ENCODE results near the gene AHRR. TPM values are rescaled to one million over a fixed set of nuclear protein-coding genes. Genes with fewer than 3 reads are reported as not detected.

The AHRR gene
- total and polyA plus RNA-seq, 2 experiments from 2014 or later = 1.8 to 2.4 TPM

- peaks cover 9% of the 10 kb centered on the region for H3K79me2 ChIP-seq
- H3K4me3 ChIP-seq = no peak overlapping the region
- H3K4me2 ChIP-seq = no peak overlapping the region
- H4K20me1 ChIP-seq (ENCODE audit: insufficient read depth, poor library complexity, severe bottlenecking) = peaks cover 5% of the 10 kb centered on the region
- TF ChIP-seq EZH2 (IDR thresholded peaks at IDR 0.05; ENCODE audit: borderline replicate concordance) = no peak
- TF ChIP-seq EZH2phosphoT487 (IDR thresholded peaks at IDR 0.05; ENCODE audit: low read depth, severe bottlenecking, unreplicated experiment) = no peak
- TF ChIP-seq, protein P1, sequence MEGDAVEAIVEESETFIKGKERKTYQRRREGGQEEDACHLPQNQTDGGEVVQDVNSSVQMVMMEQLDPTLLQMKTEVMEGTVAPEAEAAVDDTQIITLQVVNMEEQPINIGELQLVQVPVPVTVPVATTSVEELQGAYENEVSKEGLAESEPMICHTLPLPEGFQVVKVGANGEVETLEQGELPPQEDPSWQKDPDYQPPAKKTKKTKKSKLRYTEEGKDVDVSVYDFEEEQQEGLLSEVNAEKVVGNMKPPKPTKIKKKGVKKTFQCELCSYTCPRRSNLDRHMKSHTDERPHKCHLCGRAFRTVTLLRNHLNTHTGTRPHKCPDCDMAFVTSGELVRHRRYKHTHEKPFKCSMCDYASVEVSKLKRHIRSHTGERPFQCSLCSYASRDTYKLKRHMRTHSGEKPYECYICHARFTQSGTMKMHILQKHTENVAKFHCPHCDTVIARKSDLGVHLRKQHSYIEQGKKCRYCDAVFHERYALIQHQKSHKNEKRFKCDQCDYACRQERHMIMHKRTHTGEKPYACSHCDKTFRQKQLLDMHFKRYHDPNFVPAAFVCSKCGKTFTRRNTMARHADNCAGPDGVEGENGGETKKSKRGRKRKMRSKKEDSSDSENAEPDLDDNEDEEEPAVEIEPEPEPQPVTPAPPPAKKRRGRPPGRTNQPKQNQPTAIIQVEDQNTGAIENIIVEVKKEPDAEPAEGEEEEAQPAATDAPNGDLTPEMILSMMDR (IDR thresholded peaks at IDR 0.05; ENCODE audit: poor library complexity) = no peak
- H3K4me1 ChIP-seq (ENCODE audit: insufficient read depth) = no peaks in the 10 kb centered on the region
- no peaks in the 10 kb centered on the region for H3K36me3 ChIP-seq (replicated peaks; ENCODE audit: insufficient read depth, low read depth)
- H2AFZ ChIP-seq = no peak overlapping the region
- H3K27me3 ChIP-seq = peaks cover 7% of the 10 kb centered on the region
- no peak overlapping the region for H3K27ac ChIP-seq
- WGBS (ENCODE audit: low lambda C conversion rate, missing lambda C conversion rate) = 93% methylated on average over 15 of the region's 17 CpGs
- H3K9me3 ChIP-seq (ENCODE audit: low read depth) = no peaks in the 10 kb centered on the region
- DNase-seq (ENCODE audit: low spot score) = no peak
- H3K9me2 ChIP-seq (replicated peaks; ENCODE audit: insufficient read depth) = no peaks in the 10 kb centered on the region
Observed at GRCh38 chr5:313806-314376, 7.6 kb upstream of the AHRR start.

DNA sequence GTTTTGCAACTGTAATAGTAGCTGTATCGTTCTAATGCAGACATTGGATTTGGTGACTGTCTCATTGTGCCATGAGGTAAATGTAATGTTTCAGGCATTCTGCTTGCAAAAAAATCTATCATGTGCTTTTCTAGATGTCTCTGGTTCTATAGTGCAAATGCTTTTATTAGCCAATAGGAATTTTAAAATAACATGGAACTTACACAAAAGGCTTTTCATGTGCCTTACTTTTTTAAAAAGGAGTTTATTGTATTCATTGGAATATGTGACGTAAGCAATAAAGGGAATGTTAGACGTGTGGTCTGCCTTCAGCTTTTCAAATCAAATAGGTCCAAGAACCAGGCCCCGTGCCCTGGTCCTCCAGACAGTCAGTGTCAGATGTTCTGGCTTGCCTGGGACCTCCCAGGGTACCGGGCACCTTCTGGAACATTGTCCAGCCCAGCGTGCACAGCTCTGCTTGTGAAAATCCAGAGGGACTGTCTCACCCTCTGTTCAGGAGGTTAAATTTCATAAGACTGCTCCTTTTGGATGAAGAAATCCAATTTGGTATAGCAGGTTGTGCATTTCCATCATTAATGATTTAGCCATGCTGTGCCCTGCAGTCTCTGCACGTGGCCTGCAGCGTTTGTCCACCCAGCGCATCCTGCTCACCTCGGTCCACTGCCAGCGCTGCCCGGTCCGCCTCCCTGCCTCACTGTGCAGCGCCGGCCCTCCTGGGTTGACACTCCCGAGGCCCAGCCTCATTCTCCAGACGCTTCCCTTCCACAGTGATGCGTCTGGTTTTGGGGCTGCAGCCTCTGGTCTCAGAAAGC is 6.6 kb upstream of the AHRR start:
- Histone ChIP-seq H4K20me1 (ENCODE audit: insufficient read depth, poor library complexity, severe bottlenecking) (peaks cover 5% of the 10 kb centered on the region), H3K9me2 (replicated peaks; ENCODE audit: insufficient read depth) (no peaks in the 10 kb centered on the region), H3K79me2 (peaks cover 9% of the 10 kb centered on the region), H3K36me3 (replicated peaks; ENCODE audit: insufficient read depth, low read depth) (no peaks in the 10 kb centered on the region), H3K9me3 (ENCODE audit: low read depth) (no peaks in the 10 kb centered on the region), H3K4me3 (no peak overlapping the region), H3K27me3 (peaks cover 17% of the 10 kb centered on the region), H3K27ac (no peak overlapping the region), H3K4me2 (no peak overlapping the region), H3K4me1 (ENCODE audit: insufficient read depth) (no peaks in the 10 kb centered on the region), H2AFZ (no peak overlapping the region)
- TF ChIP-seq EZH2phosphoT487 (IDR thresholded peaks at IDR 0.05; ENCODE audit: low read depth, severe bottlenecking, unreplicated experiment) = no peak
- WGBS (ENCODE audit: low lambda C conversion rate, missing lambda C conversion rate) = 92% methylated on average over 18 of the region's 18 CpGs
- DNase-seq (ENCODE audit: low spot score) = no peak

- Histone ChIP-seq H3K9me2 (replicated peaks; ENCODE audit: insufficient read depth) (no peaks in the 10 kb centered on the region), H3K9me3 (ENCODE audit: low read depth) (no peaks in the 10 kb centered on the region), H3K36me3 (replicated peaks; ENCODE audit: insufficient read depth, low read depth) (no peaks in the 10 kb centered on the region), H3K4me1 (ENCODE audit: insufficient read depth) (peaks cover 2% of the 10 kb centered on the region), H3K27ac (no peak overlapping the region), H2AFZ (no peak overlapping the region), H3K27me3 (peaks cover 24% of the 10 kb centered on the region), H4K20me1 (ENCODE audit: insufficient read depth, poor library complexity, severe bottlenecking) (peaks cover 5% of the 10 kb centered on the region), H3K4me2 (no peak overlapping the region), H3K79me2 (peaks cover 4% of the 10 kb centered on the region), H3K4me3 (no peak overlapping the region)
- no peak for DNase-seq (ENCODE audit: low spot score)
- TF ChIP-seq, protein P1 (IDR thresholded peaks at IDR 0.05; ENCODE audit: poor library complexity) = no peak
- TF ChIP-seq EZH2 (IDR thresholded peaks at IDR 0.05; ENCODE audit: borderline replicate concordance) (no peak), EZH2phosphoT487 (IDR thresholded peaks at IDR 0.05; ENCODE audit: low read depth, severe bottlenecking, unreplicated experiment) (no peak)
- WGBS (ENCODE audit: low lambda C conversion rate, missing lambda C conversion rate) = 86% methylated on average over 13 of the region's 14 CpGs
Observed at GRCh38 chr5:315488-316209, 5.9 kb upstream of the AHRR start.
